Measurements from ENCODE around the gene PRKCD. TPM values are rescaled to one million over a fixed set of nuclear protein-coding genes. Genes with fewer than 3 reads are reported as not detected.

PRKCD gene
- total RNA-seq, 1 experiment from 2014 or later, result 25.2 TPM

- no peak for TF ChIP-seq CTCF (IDR thresholded peaks at IDR 0.05; ENCODE audit: unreplicated experiment)
- peaks cover 79% of the 10 kb centered on the region for H3K36me3 Mint-ChIP-seq (ENCODE audit: insufficient read depth, unreplicated experiment)
- CTCF ChIA-PET, result no interaction called here
Observed at GRCh38 chr3:53226142-53226840, 65.3 kb downstream of the PRKCD start.

DNA sequence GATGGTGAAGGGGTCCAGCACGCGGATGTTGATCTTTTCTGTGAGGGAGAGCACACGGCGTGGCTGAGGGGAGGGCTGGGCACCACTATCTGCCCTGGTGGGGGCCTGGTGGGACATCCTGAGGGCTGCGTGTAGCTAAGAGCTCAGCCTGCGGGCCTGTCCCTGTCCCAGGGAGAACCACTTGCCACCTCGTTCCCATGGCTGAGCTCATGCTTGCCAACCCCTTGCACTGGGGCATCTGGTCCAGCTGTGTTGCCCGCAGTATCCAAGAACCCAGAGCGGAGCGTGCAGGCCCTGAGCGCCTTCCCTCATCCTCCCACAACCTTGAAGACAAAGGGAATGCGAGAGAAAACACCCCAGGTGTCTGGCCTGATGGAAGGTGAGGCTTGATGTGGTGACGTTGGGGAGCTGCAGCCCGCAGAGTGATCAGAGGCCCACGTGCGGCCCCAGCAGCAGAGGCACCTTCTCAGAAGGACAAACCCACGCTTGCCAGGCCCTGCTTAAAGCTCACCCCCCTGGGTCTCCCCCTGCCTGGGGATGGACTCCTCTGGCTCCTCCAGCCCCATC, 65.9 kb downstream of the PRKCD start:
- Mint-ChIP-seq H3K36me3 (ENCODE audit: insufficient read depth, unreplicated experiment) (peaks cover 80% of the 10 kb centered on the region), H3K4me3 (ENCODE audit: low read depth, unreplicated experiment) (no peak overlapping the region), H3K27ac (ENCODE audit: unreplicated experiment) (no peak overlapping the region), H3K4me1 (ENCODE audit: low read depth, unreplicated experiment) (no peaks in the 10 kb centered on the region), H3K9me3 (ENCODE audit: low read depth, unreplicated experiment) (no peaks in the 10 kb centered on the region), H3K27me3 (ENCODE audit: unreplicated experiment) (no peaks in the 10 kb centered on the region)
- no TSS peak for BruUV-seq (replicated peaks)
- intact Hi-C loops (cut with micrococcal nuclease; ENCODE audit: unreplicated experiment), result no loop called here
- no peak for TF ChIP-seq CTCF (IDR thresholded peaks at IDR 0.05; ENCODE audit: unreplicated experiment)
- DNase-seq, result no peak
- CTCF ChIA-PET, result no interaction called here

More at GRCh38 chr3:53226142-53226840, 65.3 kb downstream of the PRKCD start:
- intact Hi-C loops (cut with micrococcal nuclease; ENCODE audit: unreplicated experiment), result no loop called here
- Mint-ChIP-seq H3K27me3 (ENCODE audit: unreplicated experiment) (no peaks in the 10 kb centered on the region), H3K27ac (ENCODE audit: unreplicated experiment) (no peak overlapping the region), H3K4me1 (ENCODE audit: low read depth, unreplicated experiment) (no peaks in the 10 kb centered on the region), H3K9me3 (ENCODE audit: low read depth, unreplicated experiment) (no peaks in the 10 kb centered on the region), H3K4me3 (ENCODE audit: low read depth, unreplicated experiment) (no peak overlapping the region)
- no peak for DNase-seq
- BruUV-seq (replicated peaks), result no TSS peak

DNA sequence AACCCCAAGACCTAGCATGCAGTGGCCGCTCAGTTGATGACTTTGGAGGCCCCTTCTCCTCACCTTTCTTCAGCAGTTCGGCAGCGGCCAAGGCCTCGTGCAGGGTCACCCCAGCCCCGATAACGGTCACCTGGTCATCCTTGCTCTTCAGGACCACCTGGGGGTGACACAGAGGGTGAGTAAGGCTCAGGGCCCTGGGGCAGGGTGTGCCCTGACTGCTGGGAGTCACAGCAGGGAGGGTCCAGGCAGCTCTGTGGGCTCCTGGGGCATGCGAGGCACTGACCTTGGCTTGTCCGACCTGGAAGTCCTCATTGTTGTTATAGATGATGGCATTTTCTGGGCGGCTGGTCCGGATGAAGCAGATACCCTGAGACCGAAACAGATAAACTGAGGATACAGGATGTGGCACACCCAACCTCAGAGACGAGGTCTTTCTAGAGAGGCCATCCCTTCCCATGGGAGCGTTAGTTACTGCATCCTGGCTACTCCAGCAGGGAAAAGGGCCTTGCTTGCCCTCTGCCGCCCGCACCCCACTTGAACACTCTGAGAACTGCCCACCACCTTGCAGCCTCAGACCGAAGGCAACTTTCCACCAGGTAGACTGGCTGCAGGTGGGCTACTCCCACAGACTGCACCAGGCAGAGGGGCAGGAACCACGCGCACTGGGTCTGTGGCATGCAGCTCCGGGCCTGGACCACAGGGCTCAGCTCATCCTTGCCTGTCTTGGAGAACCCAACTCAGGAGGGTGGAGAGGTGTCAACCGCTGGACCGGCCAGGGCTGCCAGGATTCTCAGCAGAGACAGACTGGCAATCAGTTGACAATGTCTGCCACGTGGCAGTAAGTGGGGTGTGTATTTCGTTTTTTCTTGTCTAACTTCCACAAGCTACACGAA, 67.2 kb downstream of the PRKCD start:
- no peak for DNase-seq
- CTCF ChIA-PET, result no interaction called here
- intact Hi-C loops (cut with micrococcal nuclease; ENCODE audit: unreplicated experiment), result no loop called here

More for the DNA sequence above, 67.2 kb downstream of the PRKCD start:
- TF ChIP-seq CTCF (IDR thresholded peaks at IDR 0.05; ENCODE audit: unreplicated experiment), result no peak
- Mint-ChIP-seq H3K27me3 (ENCODE audit: unreplicated experiment) (no peaks in the 10 kb centered on the region), H3K27ac (ENCODE audit: unreplicated experiment) (no peak overlapping the region), H3K36me3 (ENCODE audit: insufficient read depth, unreplicated experiment) (peaks cover 77% of the 10 kb centered on the region), H3K4me1 (ENCODE audit: low read depth, unreplicated experiment) (peaks cover 3% of the 10 kb centered on the region), H3K9me3 (ENCODE audit: low read depth, unreplicated experiment) (no peaks in the 10 kb centered on the region), H3K4me3 (ENCODE audit: low read depth, unreplicated experiment) (no peak overlapping the region)
- BruUV-seq (replicated peaks), result no TSS peak
